Activated CD4-positive, alpha-beta T cell treated with anti-CD3 and anti-CD28 coated beads, Interleukin-10, Interleukin-2, amounts not matched to agents 100 ng/mL and 50 ng/mL, durations not matched to agents 16 hours and 8 hours (primary cell): ENCODE measurements around the gene RFX2.
"Not testable (repeated sequence)": the region's sequence is repeated elsewhere in the genome, so short reads cannot be mapped to it uniquely, and the experiment has no call there.

Experiments used
- DNase-seq: peaks from one replicate; pipeline ENCODE4 v3.0.0-alpha.2; 2020

The RFX2 gene

GRCh38 chr19:6110360-6110977 is at the start of gene RFX2:
TSS of gene RFX2 (minus strand) at chr19:6110500. CDS start at chr19:6047496, 63,004 bp downstream.
- DNase-seq: peak; percentile 99

DNA sequence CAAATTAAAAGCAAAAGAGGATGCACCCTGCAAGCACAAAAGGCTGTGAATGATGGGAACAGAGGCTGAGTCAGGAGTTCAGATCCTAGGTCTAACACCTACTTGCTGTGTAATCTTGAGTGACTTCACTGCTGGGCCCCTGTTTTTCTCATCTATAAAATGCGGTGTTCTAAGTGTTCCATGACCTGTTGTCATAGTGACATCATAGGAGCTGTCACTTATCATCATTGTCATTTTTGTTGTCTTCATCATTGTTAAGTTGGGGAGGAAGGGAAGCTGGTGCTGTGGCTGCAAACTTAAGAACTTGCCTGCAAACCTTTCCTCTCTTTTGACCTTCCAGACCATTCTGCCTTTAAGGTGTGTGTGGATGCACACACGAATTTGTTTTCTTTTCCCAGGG is 45.7 kb upstream of the RFX2 start:
- DNase-seq: no peak

DNA sequence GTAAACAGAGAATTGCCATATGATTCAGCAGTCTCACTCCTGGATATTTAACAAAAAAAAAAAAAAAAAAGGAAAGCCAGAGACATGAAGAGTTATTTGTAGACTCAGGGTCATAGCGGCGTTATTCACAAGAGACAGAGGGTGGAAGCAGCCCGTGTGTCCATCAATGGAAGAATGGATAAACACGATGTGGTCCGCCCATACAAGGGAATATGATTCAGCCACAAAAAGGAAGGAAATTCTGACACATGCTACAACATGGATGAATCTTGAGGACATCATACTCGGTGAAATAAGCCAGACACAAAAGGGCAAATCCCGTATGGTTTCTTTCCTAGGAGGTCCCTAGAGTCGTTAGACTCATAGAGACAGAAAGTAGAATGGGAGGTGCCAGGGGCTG is 40.0 kb upstream of the RFX2 start:
- no peak for DNase-seq

DNA sequence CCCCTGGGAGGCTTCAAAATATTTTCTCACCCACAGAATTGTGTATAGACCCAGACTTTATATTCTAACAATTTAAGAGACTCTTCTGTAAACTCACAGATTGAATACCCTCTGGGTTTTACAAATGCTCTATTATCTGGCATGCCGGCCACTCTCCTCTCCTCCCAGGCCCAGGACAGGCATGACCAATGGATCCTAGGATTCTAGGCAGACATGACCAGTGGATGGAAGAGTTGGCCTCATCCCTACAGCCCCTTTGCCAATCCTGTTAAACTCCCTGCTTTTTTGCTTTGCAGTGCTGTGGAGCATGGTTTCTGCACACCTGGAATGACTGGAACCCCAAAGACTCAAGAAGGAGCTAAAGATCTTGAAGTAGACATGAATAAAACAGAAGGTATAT is 30.9 kb upstream of the RFX2 start:
- no peak for DNase-seq

DNA sequence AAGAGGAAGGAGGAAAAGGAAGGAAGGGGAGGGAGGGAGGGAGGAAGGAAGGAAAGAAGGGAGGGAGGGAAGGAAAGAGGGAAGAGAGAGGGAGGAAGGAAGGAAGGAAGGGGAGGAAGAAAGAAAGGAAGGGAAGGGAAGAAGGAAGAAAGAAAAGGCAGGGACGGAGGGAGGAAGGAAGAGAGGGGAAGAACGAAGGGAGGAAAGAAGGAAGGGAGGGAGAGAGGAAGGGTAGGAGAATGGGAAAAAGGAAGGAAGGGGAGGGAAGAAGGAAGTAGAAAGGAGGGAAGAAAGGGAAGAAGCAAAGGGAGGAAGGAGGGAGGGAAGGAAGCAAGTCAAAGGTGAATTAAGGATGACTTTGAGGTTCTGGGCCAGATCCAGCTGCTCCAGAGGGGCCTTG is 28.2 kb upstream of the RFX2 start:
- DNase-seq: no peak

GRCh38 chr19:6138066-6138465 is 27.8 kb upstream of the RFX2 start:
- DNase-seq: no peak

- no peak for DNase-seq
Observed at GRCh38 chr19:6133231-6133630, 22.9 kb upstream of the RFX2 start.

DNA sequence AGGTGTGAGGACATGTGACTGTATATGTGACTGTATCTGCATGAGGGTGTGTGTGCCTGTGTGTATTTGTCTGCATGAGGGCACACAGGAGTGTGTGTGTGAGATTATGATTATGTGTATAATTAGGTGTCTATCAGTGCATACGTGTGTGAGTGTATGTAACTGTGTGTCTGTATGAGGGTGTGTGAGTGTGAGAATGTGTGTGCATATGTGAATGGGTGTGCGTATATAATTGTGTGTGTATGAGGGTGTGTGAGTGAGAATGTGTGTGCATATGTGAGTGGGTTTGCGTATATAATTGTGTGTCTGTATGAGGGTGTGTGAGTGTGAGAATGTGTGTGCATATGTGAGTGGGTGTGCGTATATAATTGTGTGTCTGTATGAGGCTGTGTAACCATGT is 22.2 kb upstream of the RFX2 start:
- DNase-seq: no peak

GRCh38 chr19:6127716-6128335 is 17.5 kb upstream of the RFX2 start:
- no peak for DNase-seq

DNA sequence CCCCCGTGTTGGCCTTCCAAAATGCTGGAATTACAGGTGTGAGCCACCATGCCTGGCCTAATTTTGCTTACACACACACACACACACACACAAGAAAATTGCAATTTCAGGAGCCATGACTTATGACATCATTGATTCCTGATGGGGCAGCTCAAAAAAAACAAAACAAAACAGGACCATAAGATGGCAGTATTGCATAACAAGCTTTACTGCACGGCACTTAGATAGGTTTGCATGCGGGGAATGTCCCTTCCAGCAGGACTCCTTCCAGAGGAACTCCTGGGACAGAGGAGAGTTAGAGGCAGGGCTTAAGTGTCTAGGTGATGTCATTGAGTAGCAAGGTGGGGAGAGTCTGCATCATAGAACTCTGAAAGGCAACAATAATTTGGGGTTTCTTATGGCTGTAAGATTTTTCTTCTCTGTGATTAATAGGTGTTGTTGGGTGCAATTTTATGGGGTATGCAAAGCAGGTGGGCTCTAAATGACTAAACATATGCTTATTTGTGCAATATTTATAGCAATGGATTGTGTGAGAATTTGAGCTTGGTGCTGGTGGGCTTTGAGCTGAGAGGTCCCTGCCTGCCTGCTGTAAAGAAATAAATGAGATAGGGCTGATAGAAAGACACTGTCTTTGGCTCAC is 16.2 kb upstream of the RFX2 start:
- peak; percentile 49 for DNase-seq

DNA sequence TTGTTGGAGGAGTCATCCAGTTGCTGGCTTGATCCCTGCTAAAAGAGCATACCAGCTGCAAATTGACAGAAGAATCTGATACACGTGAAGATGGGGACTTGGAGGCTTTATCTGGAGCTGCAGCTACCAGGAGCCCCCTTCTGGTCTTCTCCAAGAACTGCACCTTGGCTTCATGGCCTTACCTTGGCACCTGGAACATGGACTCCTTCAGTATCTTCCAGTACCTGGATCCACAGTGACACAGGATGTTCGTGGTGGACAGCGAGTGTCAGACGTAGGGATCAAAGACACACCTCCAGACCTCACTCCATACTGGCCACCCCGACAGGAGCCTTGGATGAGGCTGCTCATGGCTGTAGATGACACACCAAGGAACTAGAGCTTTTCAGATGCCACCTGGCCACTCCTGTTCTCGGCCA is 15.3 kb upstream of the RFX2 start:
- DNase-seq: peak; percentile 77

DNA sequence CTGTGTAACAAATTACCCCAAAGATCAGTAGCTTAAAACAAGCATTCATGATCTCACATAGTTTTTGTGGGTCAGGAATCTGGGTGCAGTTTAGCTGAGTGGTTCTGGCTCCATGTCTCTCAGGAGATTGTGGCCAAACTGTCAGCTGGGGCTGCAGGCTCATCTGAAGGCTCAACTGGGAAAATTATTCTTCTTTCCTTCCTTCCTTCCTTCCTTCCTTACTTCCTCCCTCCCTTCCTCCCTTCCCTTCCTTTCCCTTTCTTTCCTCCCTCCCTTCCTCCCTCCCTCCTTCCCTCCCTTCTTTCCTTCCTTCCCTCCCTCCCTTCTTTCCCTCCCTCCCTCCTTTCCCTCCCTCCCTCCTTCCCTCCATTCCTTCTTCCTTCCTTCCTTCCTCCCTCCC is 8.7 kb upstream of the RFX2 start:
- no peak for DNase-seq

GRCh38 chr19:6118043-6118442 is 7.7 kb upstream of the RFX2 start:
- DNase-seq: no peak

DNA sequence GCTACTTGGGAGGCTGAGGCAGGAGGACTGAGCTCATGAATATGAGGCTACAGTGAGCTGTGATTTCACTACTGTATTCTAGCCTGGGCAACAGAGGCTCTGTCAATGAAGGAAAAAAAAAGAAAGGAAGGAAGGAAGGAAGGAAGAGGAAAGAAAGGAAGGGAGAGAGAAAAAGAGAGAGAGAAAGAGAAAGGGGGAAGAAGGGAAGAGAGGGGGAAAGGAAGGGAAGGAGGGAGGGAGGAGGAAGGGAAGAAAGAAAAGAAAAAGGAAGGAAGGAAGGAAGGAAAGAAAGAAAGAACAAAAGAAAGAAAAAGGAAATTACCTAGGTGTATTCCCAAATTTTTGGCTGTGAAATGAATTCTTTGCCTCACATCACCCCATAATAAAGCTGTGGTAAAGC is 7.2 kb upstream of the RFX2 start:
- no peak for DNase-seq

DNA sequence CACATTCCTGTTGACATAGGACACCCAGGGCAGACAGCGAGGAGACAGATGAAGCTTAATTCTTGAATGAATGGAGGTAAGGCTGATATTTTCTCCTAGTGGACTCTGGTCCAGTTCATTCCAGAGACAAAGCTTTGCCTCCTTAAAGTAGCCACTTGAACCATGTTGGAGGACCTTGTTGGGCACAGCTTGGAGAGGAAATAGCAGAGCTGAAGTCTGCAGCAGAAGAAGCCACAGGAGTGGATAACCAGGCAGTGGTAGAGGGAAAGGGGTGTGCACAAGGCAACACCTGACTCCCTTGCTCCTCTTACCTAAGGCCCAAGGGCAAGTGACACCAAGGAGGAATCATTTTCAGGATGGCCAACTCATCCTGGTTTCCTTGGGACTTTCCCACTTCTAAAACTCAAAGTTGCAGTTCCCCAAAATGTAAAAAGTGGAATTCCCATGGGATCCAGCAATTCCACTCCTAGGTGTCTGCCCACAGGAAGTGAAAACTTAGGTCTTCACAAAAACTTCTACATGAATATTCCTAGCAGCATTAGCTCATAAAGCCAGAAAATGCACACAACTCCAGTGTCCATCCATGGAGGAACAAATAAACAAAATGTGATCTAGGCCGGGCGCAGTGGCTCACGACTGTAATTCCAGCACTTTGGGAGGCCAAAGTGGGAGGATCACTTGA is 6.6 kb upstream of the RFX2 start:
- no peak for DNase-seq

- no peak for DNase-seq
Observed at GRCh38 chr19:6115992-6116391, 5.7 kb upstream of the RFX2 start.

GRCh38 chr19:6113616-6114188 is 3.4 kb upstream of the RFX2 start:
- no peak for DNase-seq

DNA sequence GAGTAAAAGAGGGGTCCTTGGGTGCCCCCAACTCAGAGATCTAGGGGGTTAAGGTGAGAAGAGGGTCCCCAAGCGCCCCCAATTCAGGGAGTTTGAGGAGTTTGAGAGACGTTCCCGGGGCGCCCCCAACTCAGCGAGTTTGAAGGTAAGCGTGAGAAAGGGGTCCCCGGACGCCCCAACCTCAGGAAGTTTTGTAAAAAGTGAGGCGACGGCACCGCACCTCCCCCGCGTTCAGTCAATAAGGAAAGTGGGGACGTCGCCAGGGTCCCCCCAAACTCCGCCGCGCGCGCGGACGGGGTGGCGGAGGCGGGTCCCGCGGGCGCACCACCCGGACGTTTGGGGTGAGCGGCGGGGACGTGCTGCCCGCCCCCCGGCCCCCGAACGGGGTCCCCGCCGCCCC is 353 bp downstream of the RFX2 start:
- DNase-seq: no peak

DNA sequence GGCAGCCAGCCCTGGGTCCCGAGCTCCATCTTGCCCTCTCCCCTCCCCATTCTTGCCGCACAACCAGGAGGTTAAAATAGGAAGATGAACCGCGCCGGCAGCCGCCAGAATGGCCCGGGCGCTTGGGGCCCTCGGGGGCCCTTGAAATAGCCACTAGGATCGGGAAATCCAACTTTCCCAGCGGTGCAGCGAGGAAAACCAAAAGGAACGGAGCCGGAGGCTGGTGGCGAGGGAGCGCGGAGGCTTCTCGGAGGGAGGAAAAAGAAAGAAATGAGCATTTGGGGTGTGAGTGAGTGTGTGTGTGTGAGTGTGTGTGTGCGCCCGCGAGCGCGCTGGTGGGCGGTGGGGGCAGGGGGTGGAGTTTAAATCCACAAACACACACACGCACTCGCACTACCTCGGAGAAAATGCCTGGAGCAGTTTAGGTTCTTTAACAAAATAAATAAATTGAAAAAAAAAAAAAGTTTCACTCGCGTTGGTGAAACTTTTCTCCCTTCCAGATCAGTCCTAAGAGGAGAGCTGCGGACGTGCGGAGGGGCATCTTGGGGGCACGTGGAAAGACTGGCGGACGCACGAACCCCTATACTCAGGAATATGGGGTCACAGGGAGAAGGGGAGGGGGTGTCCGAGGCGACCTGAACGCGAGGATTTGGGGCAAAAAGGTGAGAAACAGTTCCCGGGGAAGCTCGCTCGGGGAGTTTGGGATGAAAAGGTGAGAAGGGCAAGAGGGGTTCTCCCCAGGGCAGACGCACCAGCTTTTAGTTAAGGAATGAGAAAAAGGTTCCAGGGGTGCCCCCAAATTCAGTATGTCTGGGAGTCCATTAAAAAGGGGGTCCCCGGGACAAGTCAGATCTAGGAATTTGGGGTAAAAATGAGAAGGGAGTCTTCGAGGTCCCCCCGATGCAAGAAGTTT is 1.3 kb downstream of the RFX2 start:
- peak; percentile 40 for DNase-seq

GRCh38 chr19:6106643-6107294 is 3.5 kb downstream of the RFX2 start:
- DNase-seq: not testable (repeated sequence)

- no peak for DNase-seq
Observed at GRCh38 chr19:6105444-6105843, 4.9 kb downstream of the RFX2 start.

DNA sequence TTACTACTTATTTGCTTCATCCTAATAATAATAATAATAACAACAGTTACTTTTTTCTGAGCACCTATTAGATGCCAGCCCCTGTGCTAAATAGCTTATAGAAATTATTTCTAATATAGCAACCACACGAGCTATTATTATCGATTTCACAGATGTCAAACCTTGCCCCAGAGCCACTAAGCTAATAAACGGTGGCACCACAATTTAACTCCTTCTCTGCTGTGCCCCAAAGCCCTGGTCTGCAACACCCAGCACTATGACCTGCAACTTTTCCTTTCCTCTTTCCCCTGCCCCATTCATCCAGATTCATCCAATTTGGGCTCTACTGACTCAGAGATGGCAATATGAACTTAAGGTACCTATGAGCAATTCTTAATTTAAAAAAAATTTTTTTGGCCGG is 6.4 kb downstream of the RFX2 start:
- DNase-seq: no peak
